Heart left ventricle (tissue), 16 donors: ENCODE data around the gene JSRP1. TPM values are rescaled to one million over a fixed set of nuclear protein-coding genes. Genes with fewer than 3 reads are reported as not detected.
A peak's percentile ranks its signal among the peaks of the same experiment; 100 is the strongest.

ENCODE experiments used
- ATAC-seq, 4 donors: fragments of 200-7000 bp; cut with Tn5 transposase; one replicate each; pipeline ENCODE4 v1.9.1; 2020 to 2022; ENCODE audit warnings: moderate library complexity in 4 of 4, mild to moderate bottlenecking in 3 of 4, moderate number of reproducible peaks in 1 of 4
- DNase-seq, 5 donors: peaks; one replicate each; pipeline ENCODE4 v3.0.0-alpha.2; 2020
- H3K27ac ChIP-seq, 12 donors: fragments of 200-600 bp; sonication (generic) in 4 of 12; one replicate each; pipeline versions ENCODE4 v1.5.0 to v1.8.0; 2016 to 2022; ENCODE audit warnings: mild to moderate bottlenecking in 2 of 12
- H3K27me3 ChIP-seq, 9 donors: fragments of 200-600 bp; sonication (generic) in 2 of 9; one replicate each; pipeline versions ENCODE4 v1.5.1 to v1.8.0; 2016 to 2022; ENCODE audit warnings: mild to moderate bottlenecking in 3 of 9
- H3K36me3 ChIP-seq, 9 donors: fragments of 200-600 bp; sonication (generic) in 2 of 9; one replicate each; pipeline versions ENCODE4 v1.5.0 to v1.8.0; 2018 to 2022; ENCODE audit warnings: mild to moderate bottlenecking in 2 of 9
- H3K4me1 ChIP-seq, 12 donors: fragments of 200-600 bp; sonication (generic) in 4 of 12; one replicate each; pipeline versions ENCODE4 v1.5.0 to v1.8.0; 2016 to 2022; ENCODE audit warnings: mild to moderate bottlenecking in 3 of 12
- H3K4me3 ChIP-seq, 12 donors: fragments of 200-600 bp; sonication (generic) in 4 of 12; one replicate each; pipeline versions ENCODE4 v1.5.0 to v1.8.0; 2017 to 2022; ENCODE audit warnings: mild to moderate bottlenecking in 9 of 12, moderate library complexity in 4 of 12
- H3K9me3 ChIP-seq, 12 donors: fragments of 200-600 bp; sonication (generic) in 4 of 12; one replicate each; pipeline versions ENCODE4 v1.5.0 to v1.8.0; 2016 to 2022; ENCODE audit warnings: mild to moderate bottlenecking in 1 of 12
- CTCF ChIP-seq, 12 donors: fragments of 200-600 bp; sonication (generic) in 4 of 12; IDR thresholded peaks; one replicate each; pipeline versions ENCODE4 v1.5.0 to v1.8.0; 2018 to 2022; ENCODE audit warnings: antibody characterized with exemption in 12 of 12, mild to moderate bottlenecking in 5 of 12
- POLR2A ChIP-seq, 2 donors: fragments of 450-650 bp; IDR thresholded peaks; one replicate each; pipeline ENCODE4 v1.6.1; 2017; ENCODE audit warnings: antibody characterized with exemption in 2 of 2, mild to moderate bottlenecking in 2 of 2, moderate library complexity in 2 of 2
- WGBS, 4 donors: extraction: QIAGEN DNeasy Blood & Tissue Kit in 2 of 4; methylation state at CpG; one replicate each; pipeline versions ENCODE4 v1.1.5 to v1.1.7; 2013 to 2018; 5-methylcytosine and 5-hydroxymethylcytosine counted together
- intact Hi-C, 10 donors: fragments of 100-400 bp; cut with DNase I; formaldehyde crosslinking; loops; one replicate each; pipeline versions ENCODE4 v1.11.1 to v1.14.2; 2022
- polyA plus RNA-seq, 2 donors: library from polyadenylated mRNA; stranded (reverse); fragments of 200-250 nt; gene quantifications; one replicate each; pipeline ENCODE4 v1.2.3, GENCODE V29; 2013
- total RNA-seq, 9 donors: library from RNA; depleted of rRNA in 2 of 9; stranded (reverse); fragments of >200 nt in 2 of 9; fragmentation: NEBNext Ultra II Directional in 3 of 9; extraction: Animal tissue kit (Norgen Biotek cat#: 25700) in 3 of 9; gene quantifications; one replicate each; pipeline versions ENCODE4 v1.1.0 to v1.2.4, GENCODE V29; 2016 to 2023
- donor health status: ischemic (EF 13 %, LVEDD 7.1; RV severe dilation, severe dysfunction).
- donor health status: healthy with polysubstance abuse.
- donor health status: DM: no; HTN: yes; CAD: no.
- donor health status: DM: no; HTN: no; CAD: no.
- donor health status: ischemic (EF 25% LVEDD 6.9; RV normal size, moderate dysfunction).
- donor health status: ischemic (EF 25% LVEDD 5.7; RV mildly dilated, moderate dysfunction).
- donor health status: healthy.
- donor health status: DM: yes; HTN: yes; CAD: no.
- donor health status: ischemic (EF 35%, LVEDD 5.7; RV mildly dilated, moderate dysfunction).
- donor health status: nonischemic (EF 11% LVEDD 7.7; RV severe dilation, severe dysfunction).
- donor health status: DM: yes; HTN: yes; CAD: no.
- donor health status: PGD.
- donor health status: ischemic (EF 29% LVEDD 5.4; RV normal size, mild dysfunction).
- donor health status: nonischemic (EF 23%, LVEDD 6.1; RV moderate dilation, normal function).

JSRP1 gene
- total and polyA plus RNA-seq, 11 donors, result 0.25 to 0.34 TPM; not detected in 9

- H3K36me3 ChIP-seq, result no peaks in the 10 kb centered on the region
- 81 to 90% (median 82%) methylated on average over 18 to 20 of the region's 20 CpGs for whole genome bisulfite sequencing, 4 donors
- no peak overlapping the region for H3K4me3 ChIP-seq
- intact Hi-C loops, result loop anchor here in 1 of 10 donors (10.0 kb wide), 1 partner anchor 108 kb away; no protein-coding TSS in a partner anchor
- no peaks in the 10 kb centered on the region for H3K9me3 ChIP-seq
- H3K4me1 ChIP-seq, result peaks cover 2 to 55% (median 30%) of the 10 kb centered on the region in 12 donors
- TF ChIP-seq CTCF (IDR thresholded peaks at IDR 0.05) (no peak), POLR2A (IDR thresholded peaks at IDR 0.05) (no peak)
- no peak for DNase-seq
- ATAC-seq, result no peak
- no peak overlapping the region for H3K27ac ChIP-seq
- H3K27me3 ChIP-seq, result peaks cover 23 to 64% (median 34%) of the 10 kb centered on the region in 9 donors
These were observed 30.4 kb upstream of the JSRP1 start for GRCh38 chr19:2286402-2287140.

GRCh38 chr19:2283835-2284507 is 27.8 kb upstream of the JSRP1 start:
- Histone ChIP-seq H3K9me3 (no peaks in the 10 kb centered on the region), H3K27ac (no peak overlapping the region), H3K36me3 (no peaks in the 10 kb centered on the region), H3K4me1 (peaks cover 0 to 32% (median 10%) of the 10 kb centered on the region in 12 donors), H3K4me3 (no peak overlapping the region), H3K27me3 (peaks cover 0 to 38% (median 8%) of the 10 kb centered on the region in 9 donors)
- TF ChIP-seq POLR2A (IDR thresholded peaks at IDR 0.05) (no peak), CTCF (IDR thresholded peaks at IDR 0.05) (no peak)
- DNase-seq (no peak), ATAC-seq (no peak)
- 93 to 99% (median 96%) methylated on average over 8 of the region's 8 CpGs for WGBS, 4 donors
- intact Hi-C loops, result loop anchor here in 1 of 10 donors (10.0 kb wide), 1 partner anchor 111 kb away; no protein-coding TSS in a partner anchor

GRCh38 chr19:2282862-2283237 is 26.6 kb upstream of the JSRP1 start:
- TF ChIP-seq POLR2A (IDR thresholded peaks at IDR 0.05), result no peak
- TF ChIP-seq CTCF (IDR thresholded peaks at IDR 0.05), result no peak
- intact Hi-C loops, result loop anchor here in 1 of 10 donors (10.0 kb wide), 1 partner anchor 112 kb away; no protein-coding TSS in a partner anchor
- H3K27me3 ChIP-seq, result peaks cover 0 to 27% (median 0%) of the 10 kb centered on the region in 9 donors
- no peaks in the 10 kb centered on the region for H3K9me3 ChIP-seq
- no peak for DNase-seq
- H3K36me3 ChIP-seq, result no peaks in the 10 kb centered on the region
- H3K27ac ChIP-seq, result peak overlapping the region in 1 of 12 donors; percentile 33
- peak overlapping the region in 7 of 12 donors; percentile 44 to 61 (median 51) for H3K4me3 ChIP-seq
- H3K4me1 ChIP-seq, result peaks cover 0 to 21% (median 10%) of the 10 kb centered on the region in 12 donors
- 68 to 76% (median 71%) methylated on average over 9 to 11 of the region's 11 CpGs for WGBS, 4 donors
- no peak for ATAC-seq
